Activated CD4-positive, alpha-beta memory T cell treated with anti-CD3 and anti-CD28 coated beads for 36 hours (primary cell): ENCODE measurements around the gene RESF1. TPM values are rescaled to one million over a fixed set of nuclear protein-coding genes. Genes with fewer than 3 reads are reported as not detected.
"Not testable (repeated sequence)": the region's sequence is repeated elsewhere in the genome, so short reads cannot be mapped to it uniquely, and the experiment has no call there.

Experiments
- CTCF ChIA-PET: fragments of 350-600 bp; sonication (Branson Sonifier 250); formaldehyde crosslinking; loops from one replicate; lab custom pipeline; 2021; ENCODE audit warnings: antibody characterized with exemption, inconsistent platforms; lab: Charles Lee
- POLR2A ChIA-PET: fragments of 350-600 bp; sonication (Branson Sonifier 250); formaldehyde crosslinking; loops from one replicate; lab custom pipeline; 2021; ENCODE audit warnings: antibody characterized with exemption; lab: Charles Lee
- DNase-seq: peaks from one replicate; pipeline ENCODE4 v3.0.0-alpha.2; 2020
- H3K27ac Mint-ChIP-seq: one replicate; pipeline ENCODE4 v1.8.0; 2021; ENCODE audit warnings: mixed read lengths
- H3K27me3 Mint-ChIP-seq: one replicate; pipeline ENCODE4 v1.8.0; 2021; ENCODE audit warnings: mixed read lengths
- H3K36me3 Mint-ChIP-seq: one replicate; pipeline ENCODE4 v1.8.0; 2021; ENCODE audit warnings: mixed read lengths
- H3K4me1 Mint-ChIP-seq: one replicate; pipeline ENCODE4 v1.8.0; 2021; ENCODE audit warnings: low read depth, mixed read lengths
- H3K4me3 Mint-ChIP-seq: one replicate; pipeline ENCODE4 v1.8.0; 2021; ENCODE audit warnings: mild to moderate bottlenecking, mixed read lengths
- H3K9me3 Mint-ChIP-seq: one replicate; pipeline ENCODE4 v1.8.0; 2021; ENCODE audit warnings: mixed read lengths
- intact Hi-C: fragments of 100-400 bp; cut with micrococcal nuclease; formaldehyde crosslinking; loops from one replicate; pipeline ENCODE4 v1.15.1; 2023
- total RNA-seq, 2 experiments: library from RNA; stranded (reverse); gene quantifications; one replicate each; pipeline ENCODE4 v1.2.3, GENCODE V29; 2021

RESF1 gene
- total RNA-seq, 2 experiments from 2014 or later, result 62.4 to 67.0 TPM

- CTCF ChIA-PET, intact Hi-C loops, DNase-seq, H3K27me3 Mint-ChIP-seq, H3K27ac Mint-ChIP-seq, POLR2A ChIA-PET, H3K4me3 Mint-ChIP-seq: not testable (repeated sequence)
- peaks cover 24% of the 10 kb centered on the region for H3K4me1 Mint-ChIP-seq
- peaks cover 24% of the 10 kb centered on the region for H3K36me3 Mint-ChIP-seq
- H3K9me3 Mint-ChIP-seq, result peaks cover 29% of the 10 kb centered on the region
Observed at GRCh38 chr12:31948697-31949359, 10.4 kb upstream of the RESF1 start.

GRCh38 chr12:31950088-31950487, 9.1 kb upstream of the RESF1 start:
- Mint-ChIP-seq H3K36me3 (peaks cover 17% of the 10 kb centered on the region), H3K9me3 (peaks cover 19% of the 10 kb centered on the region), H3K4me3 (no peak overlapping the region), H3K27me3 (no peaks in the 10 kb centered on the region), H3K27ac (no peak overlapping the region), H3K4me1 (peaks cover 30% of the 10 kb centered on the region)
- ChIA-PET CTCF (interaction anchor here (1.0 kb wide), 1 partner anchor 297 kb away, joined by 3 read pairs; no protein-coding TSS in a partner anchor), POLR2A (no interaction called here)
- intact Hi-C loops, result loop anchor here (2.0 kb wide), 1 partner anchor 53 kb away; no protein-coding TSS in a partner anchor
- DNase-seq, result no peak

DNA sequence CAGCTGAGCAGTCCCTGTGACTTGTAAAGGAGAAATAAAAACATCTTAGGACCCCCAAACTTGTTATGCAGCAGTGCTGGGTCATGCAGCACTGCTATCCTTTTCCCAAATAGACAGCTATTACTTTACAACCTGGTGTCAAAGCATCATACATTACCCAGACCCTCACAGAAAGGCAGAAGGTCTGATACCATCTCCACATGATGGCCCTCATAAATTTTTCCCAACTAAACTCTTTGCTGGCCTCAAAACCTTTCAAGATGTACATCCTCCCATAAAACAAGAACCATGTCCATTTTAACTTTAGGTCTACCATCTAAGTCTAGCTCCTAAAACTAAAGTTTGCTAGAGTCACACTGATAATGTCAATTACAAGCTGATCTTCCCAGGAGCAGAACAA, 8.7 kb upstream of the RESF1 start:
- peaks cover 19% of the 10 kb centered on the region for H3K36me3 Mint-ChIP-seq
- no peak overlapping the region for H3K27ac Mint-ChIP-seq

DNA sequence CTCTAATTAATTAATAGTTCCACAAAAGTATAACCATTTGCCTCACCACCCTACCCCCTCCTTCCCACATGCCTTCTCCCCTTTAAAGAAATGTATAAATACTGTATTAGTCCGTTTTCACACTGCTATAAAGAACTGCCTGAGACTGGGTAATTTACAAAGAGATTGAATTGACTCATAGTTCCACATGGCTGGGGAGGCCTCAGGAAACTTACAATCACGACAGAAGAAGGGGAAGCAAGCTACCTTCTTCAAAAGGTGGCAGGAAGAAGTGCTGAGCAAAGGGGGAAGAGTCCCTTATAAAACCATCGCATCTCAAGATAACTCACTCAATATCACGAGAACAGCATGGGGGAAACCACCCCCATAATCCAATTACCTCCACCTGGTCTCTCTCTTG, 8.2 kb upstream of the RESF1 start:
- Mint-ChIP-seq H3K36me3 (peaks cover 22% of the 10 kb centered on the region), H3K4me1 (peaks cover 37% of the 10 kb centered on the region), H3K27ac (peak overlapping the region; percentile 8), H3K4me3 (no peak overlapping the region), H3K9me3 (peaks cover 24% of the 10 kb centered on the region), H3K27me3 (no peaks in the 10 kb centered on the region)
- CTCF ChIA-PET, result interaction anchor here (1.0 kb wide), 1 partner anchor 25 kb away, joined by 3 read pairs; no protein-coding TSS in a partner anchor
- intact Hi-C loops, result loop anchor here (2.0 kb wide), 1 partner anchor 54 kb away; no protein-coding TSS in a partner anchor
- POLR2A ChIA-PET, result no interaction called here
- DNase-seq, result peak; percentile 33

More for the DNA sequence above, 8.7 kb upstream of the RESF1 start:
- DNase-seq, result no peak
- ChIA-PET POLR2A (no interaction called here), CTCF (interaction anchor here (1.0 kb wide), 2 partner anchors 24 to 298 kb away, joined by 3 read pairs; no protein-coding TSS in a partner anchor)
- Mint-ChIP-seq H3K9me3 (peaks cover 21% of the 10 kb centered on the region), H3K27me3 (no peaks in the 10 kb centered on the region), H3K4me3 (no peak overlapping the region), H3K4me1 (peaks cover 34% of the 10 kb centered on the region)
- intact Hi-C loops, result loop anchor here (2.0 kb wide), 1 partner anchor 54 kb away; no protein-coding TSS in a partner anchor

GRCh38 chr12:31951939-31952338, 7.3 kb upstream of the RESF1 start:
- Mint-ChIP-seq H3K36me3 (peaks cover 26% of the 10 kb centered on the region), H3K27ac (no peak overlapping the region), H3K27me3 (no peaks in the 10 kb centered on the region), H3K9me3 (peaks cover 28% of the 10 kb centered on the region), H3K4me3 (no peak overlapping the region), H3K4me1 (peaks cover 45% of the 10 kb centered on the region)
- no peak for DNase-seq
- POLR2A ChIA-PET, result no interaction called here
- intact Hi-C loops, result loop anchor here (2.0 kb wide), 1 partner anchor 55 kb away; no protein-coding TSS in a partner anchor
- CTCF ChIA-PET, result no interaction called here

GRCh38 chr12:31952418-31952817, 6.8 kb upstream of the RESF1 start:
- no peak for DNase-seq
- intact Hi-C loops, result no loop called here
- Mint-ChIP-seq H3K4me1 (peaks cover 50% of the 10 kb centered on the region), H3K4me3 (no peak overlapping the region), H3K36me3 (peaks cover 26% of the 10 kb centered on the region), H3K27ac (no peak overlapping the region), H3K9me3 (peaks cover 25% of the 10 kb centered on the region), H3K27me3 (no peaks in the 10 kb centered on the region)
- ChIA-PET CTCF (no interaction called here), POLR2A (interaction anchor here (0.6 kb wide), 1 partner anchor 143 kb away, joined by 3 read pairs; no protein-coding TSS in a partner anchor)

- Mint-ChIP-seq H3K27me3 (no peaks in the 10 kb centered on the region), H3K36me3 (peaks cover 18% of the 10 kb centered on the region), H3K9me3 (peaks cover 12% of the 10 kb centered on the region), H3K4me3 (no peak overlapping the region), H3K27ac (peak overlapping the region; percentile 59), H3K4me1 (peaks cover 60% of the 10 kb centered on the region)
- no peak for DNase-seq
- CTCF ChIA-PET, result no interaction called here
- POLR2A ChIA-PET, result interaction anchor here (0.6 kb wide), 1 partner anchor 8 kb away, joined by 3 read pairs; no protein-coding TSS in a partner anchor
- intact Hi-C loops, result loop anchor here (5.0 kb wide), 1 partner anchor 37 kb away; no protein-coding TSS in a partner anchor
Observed at GRCh38 chr12:31954925-31955858, 4.0 kb upstream of the RESF1 start.

- intact Hi-C loops, result loop anchor here (1.0 to 5.0 kb wide), 7 partner anchors 34 to 632 kb away; partner anchors contain the start of genes AMN1, ETFBKMT and SINHCAF
- Mint-ChIP-seq H3K27ac (peak overlapping the region; percentile 96), H3K27me3 (no peaks in the 10 kb centered on the region), H3K4me3 (peak overlapping the region; percentile 90), H3K36me3 (peaks cover 40% of the 10 kb centered on the region), H3K9me3 (peaks cover 9% of the 10 kb centered on the region), H3K4me1 (peaks cover 65% of the 10 kb centered on the region)
- POLR2A ChIA-PET, result interaction anchor here (0.6 to 2.0 kb wide), 10 partner anchors 26 to 299 kb away, joined by 3 to 11 read pairs (median 4); partner anchors contain the start of genes AMN1 and ETFBKMT
- no peak for DNase-seq
- CTCF ChIA-PET, result interaction anchor here (0.7 to 1.9 kb wide), 3 partner anchors 63 to 306 kb away, joined by 3 to 8 read pairs (median 5); no protein-coding TSS in a partner anchor
Observed at GRCh38 chr12:31958569-31959160, 550 bp upstream of the RESF1 start.

GRCh38 chr12:31959701-31960391, 631 bp downstream of the RESF1 start:
- H3K4me3 Mint-ChIP-seq, result peak overlapping the region; percentile 95
- intact Hi-C loops, result loop anchor here (1.0 to 10.0 kb wide), 14 partner anchors 31 to 634 kb away; partner anchors contain the start of genes AMN1, BICD1, ETFBKMT and SINHCAF
- no peaks in the 10 kb centered on the region for H3K27me3 Mint-ChIP-seq
- H3K36me3 Mint-ChIP-seq, result peaks cover 51% of the 10 kb centered on the region
- H3K27ac Mint-ChIP-seq, result peak overlapping the region; percentile 97
- peaks cover 72% of the 10 kb centered on the region for H3K4me1 Mint-ChIP-seq
- DNase-seq, result peak; percentile 82
- ChIA-PET POLR2A (interaction anchor here (0.9 to 2.3 kb wide), 14 partner anchors 20 to 301 kb away, joined by 3 to 13 read pairs (median 4); partner anchors contain the start of genes AMN1 and ETFBKMT), CTCF (interaction anchor here (0.8 to 1.9 kb wide), 3 partner anchors 43 to 307 kb away, joined by 3 to 8 read pairs (median 3); no protein-coding TSS in a partner anchor)
- H3K9me3 Mint-ChIP-seq, result peaks cover 17% of the 10 kb centered on the region

DNA sequence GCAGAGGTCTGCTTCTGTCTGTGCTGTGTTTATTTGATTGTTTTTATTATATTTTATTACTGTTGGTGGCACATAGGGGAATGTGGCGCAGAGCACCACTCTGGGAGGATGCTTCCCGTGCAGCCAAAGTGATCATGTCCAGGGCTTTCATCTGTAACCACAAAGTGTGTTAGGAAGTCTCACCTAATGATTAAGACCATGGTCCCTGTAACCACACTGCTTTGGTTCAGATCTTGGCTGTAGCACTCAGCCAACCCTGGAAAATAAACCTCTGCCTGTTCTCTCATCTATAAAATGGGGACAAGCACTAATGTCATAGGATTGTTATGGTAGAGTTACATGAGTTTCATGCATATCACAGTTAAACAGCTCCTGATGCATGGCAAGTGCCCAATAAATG, 1.9 kb downstream of the RESF1 start:
- H3K9me3 Mint-ChIP-seq, result peaks cover 16% of the 10 kb centered on the region
- H3K27me3 Mint-ChIP-seq, result no peaks in the 10 kb centered on the region
- ChIA-PET POLR2A (interaction anchor here (1.2 to 2.3 kb wide), 4 partner anchors 25 to 232 kb away, joined by 3 to 13 read pairs (median 6); partner anchors contain the start of gene AMN1), CTCF (interaction anchor here (0.7 to 2.0 kb wide), 5 partner anchors 8 to 308 kb away, joined by 3 to 6 read pairs (median 3); partner anchors contain the start of gene BICD1)
- DNase-seq, result no peak
- peak overlapping the region; percentile 95 for H3K4me3 Mint-ChIP-seq
- H3K4me1 Mint-ChIP-seq, result peaks cover 74% of the 10 kb centered on the region
- H3K27ac Mint-ChIP-seq, result peak overlapping the region; percentile 97
- peaks cover 57% of the 10 kb centered on the region for H3K36me3 Mint-ChIP-seq
- intact Hi-C loops, result loop anchor here (2.0 to 10.0 kb wide), 6 partner anchors 32 to 344 kb away; partner anchors contain the start of gene BICD1
